Stomach smooth muscle (tissue), 2 donors: ENCODE measurements around the gene GPR32.
A peak's percentile ranks its signal among the peaks of the same experiment; 100 is the strongest.
"Not testable (repeated sequence)": the region's sequence is repeated elsewhere in the genome, so short reads cannot be mapped to it uniquely, and the experiment has no call there.

Experiments used
- H3K27ac ChIP-seq: one replicate; pipeline ENCODE4 v1.7.0; 2013; ENCODE audit warnings: mild to moderate bottlenecking, low read length, inconsistent platforms
- H3K27me3 ChIP-seq, 2 donors: one replicate each; pipeline ENCODE4 v1.7.0; 2013; ENCODE audit warnings: low read length in 2 of 2; ENCODE audit not compliant: insufficient read depth in 2 of 2, control insufficient read depth in 1 of 2
- H3K36me3 ChIP-seq, 2 donors: one replicate each; pipeline ENCODE4 v1.7.0; 2013; ENCODE audit warnings: low read length in 2 of 2; ENCODE audit not compliant: control insufficient read depth in 2 of 2, insufficient read depth in 2 of 2
- H3K4me1 ChIP-seq: one replicate; pipeline ENCODE4 v1.7.0; 2013; ENCODE audit warnings: low read length; ENCODE audit not compliant: control insufficient read depth, insufficient read depth
- H3K4me3 ChIP-seq, 2 donors: one replicate each; pipeline ENCODE4 v1.7.0; 2013; ENCODE audit warnings: low read length in 2 of 2
- H3K9ac ChIP-seq, 2 donors: one replicate each; pipeline ENCODE4 v1.7.0; 2013; ENCODE audit warnings: low read length in 2 of 2, mild to moderate bottlenecking in 1 of 2
- H3K9me3 ChIP-seq, 2 donors: one replicate each; pipeline ENCODE4 v1.7.0; 2013; ENCODE audit warnings: low read length in 2 of 2; ENCODE audit not compliant: control insufficient read depth in 2 of 2
- donor health status: healthy.
- donor health status: Pancreatic carcinoma.

GPR32 gene

GRCh38 chr19:50801107-50801506 lies 30.8 kb downstream of the GPR32 start:
- Histone ChIP-seq H3K9ac (no peak overlapping the region), H3K4me3 (no peak overlapping the region), H3K9me3 (no peaks in the 10 kb centered on the region), H3K27ac (no peak overlapping the region), H3K4me1 (peaks cover 9% of the 10 kb centered on the region), H3K36me3 (peaks cover 13 to 20% of the 10 kb centered on the region in 2 donors), H3K27me3 (no peaks in the 10 kb centered on the region)

GRCh38 chr19:50803633-50804419 lies 33.6 kb downstream of the GPR32 start:
- H3K36me3 ChIP-seq = peaks cover 5 to 11% of the 10 kb centered on the region in 2 donors
- peak overlapping the region; percentile 94 to 98 for H3K9ac ChIP-seq
- no peaks in the 10 kb centered on the region for H3K9me3 ChIP-seq
- H3K27ac ChIP-seq = peak overlapping the region; percentile 95
- H3K4me3 ChIP-seq = peak overlapping the region; percentile 89 to 92
- H3K27me3 ChIP-seq = no peaks in the 10 kb centered on the region
- H3K4me1 ChIP-seq = peaks cover 9% of the 10 kb centered on the region

DNA sequence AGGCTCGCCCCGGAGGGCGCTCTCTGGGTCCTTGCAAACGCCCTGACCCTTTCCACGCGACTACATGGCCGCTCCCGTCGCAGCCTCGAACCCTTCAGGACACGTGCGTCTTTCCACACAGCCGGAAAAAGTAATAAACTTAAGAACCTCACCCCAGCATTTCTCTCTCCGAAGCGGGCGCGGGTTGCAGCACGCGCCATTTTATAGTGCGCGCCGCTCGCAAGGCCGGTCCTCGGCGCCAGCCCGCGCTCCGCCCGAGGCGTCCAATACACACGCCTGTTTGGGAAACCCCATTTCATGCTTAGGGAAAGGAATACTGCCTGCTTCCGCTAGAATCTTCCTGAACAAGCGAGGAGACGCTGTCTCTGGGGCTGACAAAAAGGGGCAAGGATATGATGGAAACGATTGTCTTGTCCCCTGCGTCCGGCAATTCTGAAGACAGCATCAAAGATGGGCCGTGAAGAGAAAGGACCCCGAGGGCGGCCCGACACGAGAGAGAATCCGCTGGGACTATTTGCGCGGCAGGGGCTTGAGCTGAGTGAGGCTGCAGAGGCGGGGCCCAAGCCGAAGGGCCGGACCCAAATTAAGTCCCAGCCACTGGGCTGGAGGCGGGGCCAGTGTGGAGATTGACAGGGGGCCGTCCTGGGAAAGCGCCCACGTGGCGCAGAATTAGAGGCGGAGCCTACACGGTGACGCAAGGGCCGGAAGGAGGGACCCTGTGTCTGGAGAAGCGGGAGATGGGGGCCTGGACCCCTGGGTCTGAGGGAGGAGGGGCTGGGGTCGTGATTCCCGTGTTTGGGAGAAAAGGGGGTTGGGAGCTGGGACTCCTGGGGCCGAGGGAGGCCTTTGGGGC lies 34.4 kb downstream of the GPR32 start:
- Histone ChIP-seq H3K9me3 (no peaks in the 10 kb centered on the region), H3K27me3 (no peaks in the 10 kb centered on the region), H3K27ac (peak overlapping the region; percentile 95), H3K4me3 (peak overlapping the region; percentile 89 to 92), H3K9ac (peak overlapping the region; percentile 94 to 98), H3K36me3 (peaks cover 5 to 8% of the 10 kb centered on the region in 2 donors), H3K4me1 (peaks cover 9% of the 10 kb centered on the region)

DNA sequence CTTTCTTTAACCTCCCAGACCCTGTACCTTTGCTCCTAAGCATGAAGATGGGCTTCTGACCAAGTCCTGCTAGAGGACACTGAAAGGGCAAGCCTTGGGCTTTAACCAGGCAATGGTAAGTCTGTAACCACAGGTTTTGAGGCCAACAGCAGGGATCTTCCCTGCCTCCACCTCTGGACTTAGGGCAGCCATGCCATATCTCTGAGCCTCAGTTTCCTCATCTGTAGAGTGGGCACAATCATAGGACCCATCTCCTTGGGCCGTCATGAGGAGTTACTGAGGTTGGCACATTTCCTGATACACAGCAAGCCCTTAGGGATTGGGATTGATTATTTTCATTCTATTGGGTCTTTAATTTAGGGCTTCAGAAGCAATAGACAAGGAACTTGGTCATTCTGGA lies 38.6 kb downstream of the GPR32 start:
- Histone ChIP-seq H3K4me3 (no peak overlapping the region), H3K27me3 (peaks cover 0 to 11% of the 10 kb centered on the region in 2 donors), H3K27ac (no peak overlapping the region), H3K9me3 (no peaks in the 10 kb centered on the region), H3K9ac (no peak overlapping the region), H3K4me1 (peaks cover 2% of the 10 kb centered on the region), H3K36me3 (no peaks in the 10 kb centered on the region)

DNA sequence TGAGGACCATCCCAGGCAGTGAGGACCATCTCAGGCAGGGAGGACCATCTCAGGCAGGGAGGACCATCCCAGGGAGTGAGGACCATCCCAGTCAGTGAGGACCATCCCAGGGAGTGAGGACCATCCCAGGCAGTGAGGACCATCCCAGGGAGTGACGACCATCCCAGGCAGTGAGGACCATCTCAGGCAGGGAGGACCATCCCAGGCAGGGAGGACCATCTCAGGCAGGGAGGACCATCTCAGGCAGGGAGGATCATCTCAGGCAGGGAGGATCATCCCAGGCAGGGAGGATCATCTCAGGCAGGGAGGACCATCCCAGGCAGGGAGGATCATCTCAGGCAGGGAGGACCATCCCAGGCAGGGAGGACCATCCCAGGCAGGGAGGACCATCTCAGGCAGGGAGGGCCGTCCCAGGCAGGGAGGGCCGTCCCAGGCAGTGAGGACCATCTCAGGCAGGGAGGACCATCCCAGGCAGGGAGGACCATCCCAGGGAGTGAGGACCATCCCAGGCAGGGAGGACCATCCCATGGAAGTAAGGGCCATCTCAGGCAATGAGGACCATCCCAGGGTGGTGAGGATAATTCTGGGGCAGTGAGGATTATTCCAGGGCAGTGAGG lies 41.5 kb downstream of the GPR32 start:
- H3K27ac ChIP-seq, H3K4me3 ChIP-seq, H3K9me3 ChIP-seq, H3K36me3 ChIP-seq, H3K4me1 ChIP-seq, H3K9ac ChIP-seq: not testable (repeated sequence)
- H3K27me3 ChIP-seq = peaks cover 11 to 24% of the 10 kb centered on the region in 2 donors

- Histone ChIP-seq H3K27me3 (peaks cover 16 to 27% of the 10 kb centered on the region in 2 donors), H3K27ac (no peak overlapping the region), H3K9me3 (no peaks in the 10 kb centered on the region), H3K9ac (no peak overlapping the region), H3K4me1 (no peaks in the 10 kb centered on the region), H3K36me3 (no peaks in the 10 kb centered on the region), H3K4me3 (no peak overlapping the region)
These were observed 42.2 kb downstream of the GPR32 start for GRCh38 chr19:50812474-50812873.

GRCh38 chr19:50814883-50815282 lies 44.6 kb downstream of the GPR32 start:
- H3K9me3 ChIP-seq = no peaks in the 10 kb centered on the region
- H3K27me3 ChIP-seq = peaks cover 38 to 47% of the 10 kb centered on the region in 2 donors
- peaks cover 4% of the 10 kb centered on the region for H3K4me1 ChIP-seq
- H3K4me3 ChIP-seq = no peak overlapping the region
- no peak overlapping the region for H3K27ac ChIP-seq
- no peak overlapping the region for H3K9ac ChIP-seq
- H3K36me3 ChIP-seq = no peaks in the 10 kb centered on the region

- Histone ChIP-seq H3K4me1 (peaks cover 4% of the 10 kb centered on the region), H3K27ac (no peak overlapping the region), H3K36me3 (no peaks in the 10 kb centered on the region), H3K27me3 (peaks cover 43 to 51% of the 10 kb centered on the region in 2 donors), H3K4me3 (no peak overlapping the region), H3K9me3 (no peaks in the 10 kb centered on the region), H3K9ac (no peak overlapping the region)
These were observed 45.2 kb downstream of the GPR32 start for GRCh38 chr19:50815439-50815838.

GRCh38 chr19:50817941-50818858 lies 47.9 kb downstream of the GPR32 start:
- no peaks in the 10 kb centered on the region for H3K36me3 ChIP-seq
- no peak overlapping the region for H3K27ac ChIP-seq
- peaks cover 57 to 61% of the 10 kb centered on the region in 2 donors for H3K27me3 ChIP-seq
- H3K9me3 ChIP-seq = no peaks in the 10 kb centered on the region
- H3K4me3 ChIP-seq = peak overlapping the region in 1 of 2 donors; percentile 47
- no peak overlapping the region for H3K9ac ChIP-seq
- peaks cover 4% of the 10 kb centered on the region for H3K4me1 ChIP-seq
